ENCODE results near the gene ZNF496. TPM values are rescaled to one million over a fixed set of nuclear protein-coding genes. Genes with fewer than 3 reads are reported as not detected.

The ZNF496 gene
- total and polyA plus RNA-seq, 9 of the 15 experiments (the other 6 are each of a cell fraction or from before 2014, with no cell fraction given), result 4.3 to 54.0 (median 31.3) TPM

DNA sequence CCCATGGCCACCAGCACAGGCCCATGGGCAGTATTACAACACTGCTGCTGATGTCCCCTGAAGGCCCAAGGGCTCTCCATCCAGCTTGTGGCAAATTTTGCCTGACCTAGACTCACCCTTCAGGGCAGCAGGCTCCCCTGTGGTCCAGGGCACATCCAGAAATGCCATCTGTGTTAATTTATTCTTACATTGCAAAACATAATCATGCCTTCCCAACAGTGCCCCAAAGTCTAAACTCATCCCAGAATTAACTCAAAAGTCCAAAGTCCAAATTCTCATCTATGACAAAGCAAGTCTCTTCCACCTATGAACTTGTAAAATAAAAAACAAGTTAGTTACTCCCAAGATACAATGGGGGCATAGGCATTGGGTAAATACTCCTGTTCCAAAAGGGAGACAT is 62.5 kb downstream of the ZNF496 start:
- no peaks in the 10 kb centered on the region for H3K36me3 ChIP-seq (ENCODE audit: control insufficient read depth, insufficient read depth, low read length)
- no peak for DNase-seq (ENCODE audit: extremely low read depth in 1 of 4, low spot score in 3 of 4)
- no peak overlapping the region for H3K4me2 ChIP-seq (ENCODE audit: insufficient read depth, low read length)
- H2AFZ ChIP-seq (ENCODE audit: low read depth, low read length), result no peak overlapping the region
- intact Hi-C loops (cut with micrococcal nuclease), result no loop called here
- H3K4me3 ChIP-seq, result no peak overlapping the region
- ATAC-seq, result no peak
- no peaks in the 10 kb centered on the region for H3K27me3 ChIP-seq (ENCODE audit: control insufficient read depth in 2 of 2, insufficient read depth in 2 of 2, low read length in 2 of 2)
- no peaks in the 10 kb centered on the region for H3K4me1 ChIP-seq (replicated peaks in 1 of 2; ENCODE audit: control insufficient read depth in 2 of 2, insufficient read depth in 2 of 2, low read length in 2 of 2)
- no peaks in the 10 kb centered on the region for H4K20me1 ChIP-seq (replicated peaks; ENCODE audit: control insufficient read depth, insufficient read depth, low read length)
- no peaks in the 10 kb centered on the region for H3K79me2 ChIP-seq (ENCODE audit: control insufficient read depth, insufficient read depth, low read length)
- no peaks in the 10 kb centered on the region for H3K9me1 ChIP-seq (ENCODE audit: control insufficient read depth, insufficient read depth, low read length)
- no peak for TF ChIP-seq POLR3A (IDR thresholded peaks at IDR 0.05; ENCODE audit: borderline replicate concordance, extremely low read depth, insufficient read depth, insufficient read length)
- no peak for TF ChIP-seq ARID1B (IDR thresholded peaks at IDR 0.05)
- no peak for TF ChIP-seq ZNF140 (CRISPR knock-in tag; IDR thresholded peaks at IDR 0.05)
- TF ChIP-seq, protein P1, sequence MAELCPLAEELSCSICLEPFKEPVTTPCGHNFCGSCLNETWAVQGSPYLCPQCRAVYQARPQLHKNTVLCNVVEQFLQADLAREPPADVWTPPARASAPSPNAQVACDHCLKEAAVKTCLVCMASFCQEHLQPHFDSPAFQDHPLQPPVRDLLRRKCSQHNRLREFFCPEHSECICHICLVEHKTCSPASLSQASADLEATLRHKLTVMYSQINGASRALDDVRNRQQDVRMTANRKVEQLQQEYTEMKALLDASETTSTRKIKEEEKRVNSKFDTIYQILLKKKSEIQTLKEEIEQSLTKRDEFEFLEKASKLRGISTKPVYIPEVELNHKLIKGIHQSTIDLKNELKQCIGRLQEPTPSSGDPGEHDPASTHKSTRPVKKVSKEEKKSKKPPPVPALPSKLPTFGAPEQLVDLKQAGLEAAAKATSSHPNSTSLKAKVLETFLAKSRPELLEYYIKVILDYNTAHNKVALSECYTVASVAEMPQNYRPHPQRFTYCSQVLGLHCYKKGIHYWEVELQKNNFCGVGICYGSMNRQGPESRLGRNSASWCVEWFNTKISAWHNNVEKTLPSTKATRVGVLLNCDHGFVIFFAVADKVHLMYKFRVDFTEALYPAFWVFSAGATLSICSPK (IDR thresholded peaks at IDR 0.05; ENCODE audit: borderline replicate concordance), result no peak
- TF ChIP-seq, protein P2, sequence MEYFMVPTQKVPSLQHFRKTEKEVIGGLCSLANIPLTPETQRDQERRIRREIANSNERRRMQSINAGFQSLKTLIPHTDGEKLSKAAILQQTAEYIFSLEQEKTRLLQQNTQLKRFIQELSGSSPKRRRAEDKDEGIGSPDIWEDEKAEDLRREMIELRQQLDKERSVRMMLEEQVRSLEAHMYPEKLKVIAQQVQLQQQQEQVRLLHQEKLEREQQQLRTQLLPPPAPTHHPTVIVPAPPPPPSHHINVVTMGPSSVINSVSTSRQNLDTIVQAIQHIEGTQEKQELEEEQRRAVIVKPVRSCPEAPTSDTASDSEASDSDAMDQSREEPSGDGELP (CRISPR knock-in tag; IDR thresholded peaks at IDR 0.05; ENCODE audit: borderline replicate concordance), result no peak
- TF ChIP-seq ARHGAP35 (IDR thresholded peaks at IDR 0.05; ENCODE audit: partially characterized antibody), result no peak
- TF ChIP-seq ZNF707 (CRISPR knock-in tag; conservative IDR thresholded peaks at IDR 0.05), result no peak
- no TSS peak for BruUV-seq (replicated peaks)
- ChIA-PET CTCF (ENCODE audit: low intra/inter-chr PET ratio) (interaction anchor here (0.6 to 0.7 kb wide), 2 partner anchors 28 to 112 kb away, joined by 3 to 4 read pairs; no protein-coding TSS in a partner anchor), POLR2A (interaction anchor here (0.6 kb wide), 1 partner anchor 1510 kb away, joined by 3 read pairs; no protein-coding TSS in a partner anchor)
- peaks cover 3% of the 10 kb centered on the region; the same call in 1 of the 2 replicates for H3K9me3 ChIP-seq (replicated peaks; ENCODE audit: control insufficient read depth, insufficient read depth, low read depth, low read length)
- FAIRE-seq, result no peak
- H3K9ac ChIP-seq (ENCODE audit: insufficient read depth in 1 of 2, low read depth in 2 of 2, low read length in 2 of 2), result no peak overlapping the region
- in situ Hi-C loops (cut with MboI), result no loop called here
- no peak overlapping the region for H3K27ac ChIP-seq (ENCODE audit: extremely low read depth, low read depth, low read length)
